K562 (cell line): ENCODE results near the gene SPATA3. TPM values are rescaled to one million over a fixed set of nuclear protein-coding genes. Genes with fewer than 3 reads are reported as not detected.

Experiments
- ATAC-seq: fragments of 200-7000 bp; cut with Tn5 transposase; 3 replicates; pipeline ENCODE4 v1.9.1; 2020; ENCODE audit warnings: moderate library complexity
- BruUV-seq: library from RNA; stranded (reverse); fragments of 400-500 nt; replicated peaks from 2 replicates; lab custom pipeline; 2021; lab: Mats Ljungman, UMichigan
- CTCF ChIA-PET: fragments of 300-600 bp; formaldehyde crosslinking; extraction: SDS; loops from one replicate; lab custom pipeline; 2021; ENCODE audit warnings: low intra/inter-chr PET ratio; lab: Yijun Ruan, JAX
- POLR2A ChIA-PET: fragments of 300-600, 350-650 bp; sonication (Branson Sonifier 250); formaldehyde crosslinking; extraction: SDS; loops from one replicate; lab custom pipeline; 2021; ENCODE audit warnings: antibody characterized with exemption, inconsistent platforms; lab: Yijun Ruan, JAX
- DNase-seq, 4 experiments: peaks; one replicate each; pipeline versions ENCODE4 v3.0.0 to v3.0.0-alpha.2; 2011 to 2018; ENCODE audit warnings: low spot score in 3 of 4, mixed read lengths in 3 of 4; ENCODE audit errors: extremely low read depth in 1 of 4
- FAIRE-seq: peaks from 2 replicates; lab custom pipeline; 2011; peaks lifted over from hg19 to GRCh38; lab: Jason Lieb, UNC
- H2AFZ ChIP-seq: 2 replicates; pipeline ENCODE4 v1.6.0; 2011; ENCODE audit warnings: low read depth, low read length, control low read depth, inconsistent platforms
- H3K27ac ChIP-seq: fragments of 200-600 bp; 3 replicates; pipeline ENCODE4 v1.8.0; 2011; ENCODE audit warnings: low read depth, mild to moderate bottlenecking, control low read depth, inconsistent platforms, low read length, moderate library complexity, mixed read lengths; ENCODE audit errors: extremely low read depth
- H3K27me3 ChIP-seq, 2 experiments: fragments of 300-600 bp in 1 of 2; 2 replicates in 1 of 2; 3 replicates in 1 of 2; pipeline versions ENCODE4 v1.6.0 to v1.8.0; 2011; ENCODE audit warnings: inconsistent platforms in 2 of 2, low read length in 2 of 2, mild to moderate bottlenecking in 1 of 2, mixed read lengths in 1 of 2, moderate library complexity in 1 of 2; ENCODE audit not compliant: control insufficient read depth in 2 of 2, insufficient read depth in 2 of 2
- H3K36me3 ChIP-seq: fragments of 300-600 bp; 3 replicates; pipeline ENCODE4 v1.8.0; 2011; ENCODE audit warnings: mild to moderate bottlenecking, low read length, inconsistent platforms; ENCODE audit not compliant: control insufficient read depth, insufficient read depth
- H3K4me1 ChIP-seq, 2 experiments: fragments of 200-600 bp in 1 of 2; replicated peaks in 1 of 2; 2 replicates in 1 of 2; 3 replicates in 1 of 2; pipeline versions ENCODE4 v1.5.1 to v1.8.0; 2011; ENCODE audit warnings: inconsistent platforms in 2 of 2, low read length in 2 of 2, mild to moderate bottlenecking in 1 of 2, mixed read lengths in 1 of 2, moderate library complexity in 1 of 2; ENCODE audit not compliant: control insufficient read depth in 2 of 2, insufficient read depth in 2 of 2
- H3K4me2 ChIP-seq: 2 replicates; pipeline ENCODE4 v1.6.1; 2011; ENCODE audit warnings: low read length, control low read depth, inconsistent platforms, mixed read lengths; ENCODE audit not compliant: insufficient read depth
- H3K4me3 ChIP-seq: fragments of 200-600 bp; sonication (generic), shearing (Covaris generic); 2 replicates; pipeline ENCODE4 v1.5.1; 2016; ENCODE audit warnings: control low read depth, inconsistent platforms
- H3K79me2 ChIP-seq: fragments of 200-600 bp; 3 replicates; pipeline ENCODE4 v1.8.0; 2011; ENCODE audit warnings: low read length, inconsistent platforms; ENCODE audit not compliant: control insufficient read depth, insufficient read depth
- H3K9ac ChIP-seq, 2 experiments: 2 replicates each; pipeline versions ENCODE4 v1.6.0 to v1.6.1; 2011; ENCODE audit warnings: low read depth in 2 of 2, low read length in 2 of 2, control low read depth in 1 of 2, inconsistent platforms in 1 of 2, mild to moderate bottlenecking in 1 of 2, mixed read lengths in 1 of 2; ENCODE audit not compliant: insufficient read depth in 1 of 2
- H3K9me1 ChIP-seq: one replicate; pipeline ENCODE4 v1.6.0; 2011; ENCODE audit warnings: inconsistent platforms, mild to moderate bottlenecking, low read length, moderate library complexity; ENCODE audit not compliant: control insufficient read depth, insufficient read depth
- H3K9me3 ChIP-seq: replicated peaks from 2 replicates; pipeline ENCODE4 v1.5.1; 2011; ENCODE audit warnings: low read depth, low read length, inconsistent platforms; ENCODE audit not compliant: control insufficient read depth, insufficient read depth
- H4K20me1 ChIP-seq: replicated peaks from 2 replicates; pipeline ENCODE4 v1.6.1; 2011; ENCODE audit warnings: low read length, inconsistent platforms, mixed read lengths; ENCODE audit not compliant: control insufficient read depth, insufficient read depth
- BDP1 ChIP-seq: IDR thresholded peaks from 3 replicates; pipeline ENCODE4 v1.6.1; 2011; ENCODE audit not compliant: insufficient read length, insufficient read depth
- CBFB ChIP-seq: sonication (generic); formaldehyde crosslinking; IDR thresholded peaks from 2 replicates; pipeline ENCODE4 v1.4.0; 2020; ENCODE audit warnings: mild to moderate bottlenecking, missing genetic modification reagents
- CREBBP ChIP-seq: IDR thresholded peaks from one replicate; pipeline ENCODE4 v1.6.1; 2012; ENCODE audit warnings: low read depth, mild to moderate bottlenecking, control low read depth, inconsistent platforms, low read length
- ESRRB ChIP-seq: fragments of 250-450 bp; sonication (Bioruptor Pico); IDR thresholded peaks from 2 replicates; pipeline ENCODE4 v1.5.0; 2020; ENCODE audit warnings: mild to moderate bottlenecking, moderate library complexity, borderline replicate concordance
- FIP1L1 ChIP-seq: fragments of 200-400 bp; formaldehyde crosslinking; IDR thresholded peaks from 2 replicates; pipeline ENCODE4 v1.6.1; 2018; ENCODE audit warnings: mild to moderate bottlenecking, low read depth, low read length; ENCODE audit not compliant: poor library complexity, severe bottlenecking
- HDAC2 ChIP-seq: fragments of 450-650 bp; IDR thresholded peaks from 2 replicates; pipeline ENCODE4 v1.6.1; 2016; ENCODE audit warnings: mild to moderate bottlenecking
- HLTF ChIP-seq: fragments of 450-650 bp; IDR thresholded peaks from 2 replicates; pipeline ENCODE4 v1.6.1; 2016
- MAFF ChIP-seq: IDR thresholded peaks from 2 replicates; pipeline ENCODE4 v1.6.1; 2012; ENCODE audit warnings: low read length, improper control_type of control experiment
- PURB ChIP-seq: sonication (generic); formaldehyde crosslinking; IDR thresholded peaks from 2 replicates; pipeline ENCODE4 v1.9.0; 2021; ENCODE audit warnings: low read depth, mild to moderate bottlenecking, missing genetic modification reagents
- RBFOX2 ChIP-seq: fragments of 200-400 bp; formaldehyde crosslinking; IDR thresholded peaks from 2 replicates; pipeline ENCODE4 v1.6.1; 2017; ENCODE audit warnings: low read depth, mild to moderate bottlenecking, low read length, moderate library complexity
- RBM15 ChIP-seq: fragments of 200-400 bp; formaldehyde crosslinking; IDR thresholded peaks from 2 replicates; pipeline ENCODE4 v1.6.1; 2018; ENCODE audit warnings: mild to moderate bottlenecking, low read length, moderate library complexity; ENCODE audit not compliant: insufficient read depth
- SRSF7 ChIP-seq: fragments of 200-400 bp; formaldehyde crosslinking; optimal IDR thresholded peaks from 2 replicates; pipeline ENCODE3; 2017; ENCODE audit warnings: mild to moderate bottlenecking, low read depth, low read length
- ZNF316 ChIP-seq: fragments of 450-650 bp; IDR thresholded peaks from 2 replicates; pipeline ENCODE4 v1.6.1; 2016
- ZNF655 ChIP-seq: fragments of 250-450 bp; sonication (Bioruptor Pico); IDR thresholded peaks from 2 replicates; pipeline ENCODE4 v1.5.0; 2021
- ZZZ3 ChIP-seq: fragments of 450-650 bp; IDR thresholded peaks from 2 replicates; pipeline ENCODE4 v1.6.1; 2016; ENCODE audit warnings: antibody characterized with exemption, mild to moderate bottlenecking, moderate library complexity
- WGBS: fragments of 100-300 bp; shearing (Covaris generic); methylation state at CpG from one replicate; pipeline ENCODE4 v1.1.6; 2016; ENCODE audit warnings: low coverage, mixed read lengths; ENCODE audit not compliant: insufficient coverage; ENCODE audit errors: missing lambda C conversion rate; 5-methylcytosine and 5-hydroxymethylcytosine counted together
- in situ Hi-C: fragments of 300-500 bp; cut with MboI; formaldehyde crosslinking; loops from 4 replicates; pipeline ENCODE4 v1.15.0; 2018; ENCODE audit warnings: inconsistent platforms, mixed read lengths
- intact Hi-C: fragments of 100-400 bp; cut with micrococcal nuclease; formaldehyde crosslinking; loops from 2 replicates; pipeline ENCODE4 v1.14.2; 2022
- polyA plus RNA-seq, 8 experiments: library from polyadenylated mRNA; depleted of rRNA in 4 of 8; stranded (reverse) in 5 of 8; unstranded in 3 of 8; fragments of >200 nt; fragmentation: Nextera tagmentation in 2 of 8; fragmentation: Illumina TruSeq in 1 of 8; extraction: Ambion mirVana in 2 of 8; extraction: Trizol in 1 of 8; gene quantifications; 2 replicates each; pipeline versions ENCODE4 v1.2.1 to v1.2.3, GENCODE V29; 2011 to 2014; ENCODE audit warnings: inconsistent platforms in 1 of 8, missing spikeins in 1 of 8
- total RNA-seq, 7 experiments: library from RNA; depleted of rRNA in 6 of 7; stranded (reverse); fragments of >200 nt in 6 of 7; fragmentation: Illumina TruSeq in 2 of 7; extraction: Trizol in 2 of 7; gene quantifications; 2 replicates each; pipeline versions ENCODE4 v1.2.1 to v1.2.3, GENCODE V29; 2011 to 2021; ENCODE audit warnings: low replicate concordance in 1 of 7
- TF ChIP-seq, protein P1 (sequence below): fragments of 250-450 bp; sonication (Bioruptor Pico); IDR thresholded peaks from 2 replicates; pipeline ENCODE4 v1.4.0; 2020; ENCODE audit warnings: borderline replicate concordance
- TF ChIP-seq, protein P2 (sequence below): fragments of 250-450 bp; sonication (Bioruptor Pico); IDR thresholded peaks from 2 replicates; pipeline ENCODE4 v1.5.0; 2022; ENCODE audit warnings: mild to moderate bottlenecking

The SPATA3 gene
- total and polyA plus RNA-seq, 9 of the 15 experiments (the other 6 are each of a cell fraction or from before 2014, with no cell fraction given) = not detected

- no peaks in the 10 kb centered on the region for H3K9me3 ChIP-seq
- H3K4me3 ChIP-seq = no peak overlapping the region
- H3K4me2 ChIP-seq = no peak overlapping the region
- H2AFZ ChIP-seq = no peak overlapping the region
- H4K20me1 ChIP-seq = no peaks in the 10 kb centered on the region
- WGBS = 6% methylated on average over 4 of the region's 5 CpGs
- ChIA-PET CTCF (no interaction called here), POLR2A (interaction anchor here (1.1 kb wide), 1 partner anchor 8 kb away, joined by 4 read pairs; no protein-coding TSS in a partner anchor)
- H3K4me1 ChIP-seq = peaks cover 2 to 6% of the 10 kb centered on the region in 2 experiments; a peak in 2 of 5 replicates
- H3K27me3 ChIP-seq = no peaks in the 10 kb centered on the region
- H3K27ac ChIP-seq = no peak overlapping the region
- intact Hi-C loops (no loop called here), in situ Hi-C loops (loop anchor here (10.0 kb wide), 1 partner anchor 157 kb away; no protein-coding TSS in a partner anchor)
- ATAC-seq = no peak
- TF ChIP-seq CREBBP (no peak), RBM15 (no peak), BDP1 (no peak), MAFF (no peak), PURB (CRISPR knock-in tag) (no peak), ESRRB (CRISPR knock-in tag) (no peak), RBFOX2 (no peak), CBFB (CRISPR knock-in tag) (no peak), SRSF7 (no peak), HDAC2 (no peak), FIP1L1 (no peak), ZZZ3 (no peak), ZNF655 (CRISPR knock-in tag) (no peak), HLTF (no peak), ZNF316 (no peak)
- TF ChIP-seq, protein P1, sequence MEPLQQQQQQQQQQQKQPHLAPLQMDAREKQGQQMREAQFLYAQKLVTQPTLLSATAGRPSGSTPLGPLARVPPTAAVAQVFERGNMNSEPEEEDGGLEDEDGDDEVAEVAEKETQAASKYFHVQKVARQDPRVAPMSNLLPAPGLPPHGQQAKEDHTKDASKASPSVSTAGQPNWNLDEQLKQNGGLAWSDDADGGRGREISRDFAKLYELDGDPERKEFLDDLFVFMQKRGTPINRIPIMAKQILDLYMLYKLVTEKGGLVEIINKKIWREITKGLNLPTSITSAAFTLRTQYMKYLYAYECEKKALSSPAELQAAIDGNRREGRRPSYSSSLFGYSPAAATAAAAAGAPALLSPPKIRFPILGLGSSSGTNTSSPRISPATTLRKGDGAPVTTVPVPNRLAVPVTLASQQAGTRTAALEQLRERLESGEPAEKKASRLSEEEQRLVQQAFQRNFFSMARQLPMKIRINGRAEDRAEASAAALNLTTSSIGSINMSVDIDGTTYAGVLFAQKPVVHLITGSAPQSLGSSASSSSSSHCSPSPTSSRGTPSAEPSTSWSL = no peak
- TF ChIP-seq, protein P2, sequence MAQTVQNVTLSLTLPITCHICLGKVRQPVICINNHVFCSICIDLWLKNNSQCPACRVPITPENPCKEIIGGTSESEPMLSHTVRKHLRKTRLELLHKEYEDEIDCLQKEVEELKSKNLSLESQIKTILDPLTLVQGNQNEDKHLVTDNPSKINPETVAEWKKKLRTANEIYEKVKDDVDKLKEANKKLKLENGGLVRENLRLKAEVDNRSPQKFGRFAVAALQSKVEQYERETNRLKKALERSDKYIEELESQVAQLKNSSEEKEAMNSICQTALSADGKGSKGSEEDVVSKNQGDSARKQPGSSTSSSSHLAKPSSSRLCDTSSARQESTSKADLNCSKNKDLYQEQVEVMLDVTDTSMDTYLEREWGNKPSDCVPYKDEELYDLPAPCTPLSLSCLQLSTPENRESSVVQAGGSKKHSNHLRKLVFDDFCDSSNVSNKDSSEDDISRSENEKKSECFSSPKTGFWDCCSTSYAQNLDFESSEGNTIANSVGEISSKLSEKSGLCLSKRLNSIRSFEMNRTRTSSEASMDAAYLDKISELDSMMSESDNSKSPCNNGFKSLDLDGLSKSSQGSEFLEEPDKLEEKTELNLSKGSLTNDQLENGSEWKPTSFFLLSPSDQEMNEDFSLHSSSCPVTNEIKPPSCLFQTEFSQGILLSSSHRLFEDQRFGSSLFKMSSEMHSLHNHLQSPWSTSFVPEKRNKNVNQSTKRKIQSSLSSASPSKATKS (CRISPR knock-in tag) = no peak
- H3K79me2 ChIP-seq = no peaks in the 10 kb centered on the region
- DNase-seq = no peak
- FAIRE-seq = no peak
- H3K9ac ChIP-seq = no peak overlapping the region
- BruUV-seq = no TSS peak
- H3K36me3 ChIP-seq = no peaks in the 10 kb centered on the region
- H3K9me1 ChIP-seq = no peaks in the 10 kb centered on the region
Measured at GRCh38 chr2:230982126-230982525, 13.8 kb upstream of the SPATA3 start.
